Choroid plexus epithelial cell (primary cell): Measurements from ENCODE around the gene DPYD.

Experiments used
- DNase-seq: peaks from one replicate; pipeline ENCODE4 v3.0.0-alpha.2; 2010; ENCODE audit warnings: low read depth
- H3K4me3 ChIP-seq: 2 replicates; pipeline ENCODE4 v1.5.1; 2011; ENCODE audit warnings: low read depth, mild to moderate bottlenecking, control low read depth, low read length, moderate library complexity
- CTCF ChIP-seq: conservative IDR thresholded peaks from 2 replicates; pipeline ENCODE4 v1.5.1; 2011; ENCODE audit warnings: low read depth, mild to moderate bottlenecking, control low read depth, inconsistent platforms, low read length, moderate library complexity

The DPYD gene

GRCh38 chr1:97796711-97797110 is 124.1 kb downstream of the DPYD start:
- no peak for TF ChIP-seq CTCF
- peak; percentile 55 for DNase-seq
- no peak overlapping the region for H3K4me3 ChIP-seq

DNA sequence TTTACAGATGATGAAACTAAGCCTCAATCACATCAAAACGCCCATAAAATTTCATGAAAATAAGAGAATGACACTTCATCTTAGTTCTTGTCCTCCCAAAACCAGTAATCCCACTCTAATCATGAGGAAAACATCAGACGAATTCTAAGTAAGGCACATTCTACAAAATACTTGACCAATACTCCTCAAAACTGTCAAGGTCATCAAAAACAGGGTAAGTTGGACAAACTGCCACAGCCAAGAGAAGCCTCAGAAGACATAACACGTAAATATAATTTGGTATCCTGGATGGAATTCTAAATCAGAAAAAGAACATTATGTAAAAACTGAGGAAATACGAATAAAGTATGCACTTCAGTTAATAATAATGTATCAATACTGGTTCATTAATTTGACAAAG is 128.2 kb downstream of the DPYD start:
- no peak for TF ChIP-seq CTCF
- no peak overlapping the region for H3K4me3 ChIP-seq
- no peak for DNase-seq

GRCh38 chr1:97791251-97791650 is 129.6 kb downstream of the DPYD start:
- no peak for TF ChIP-seq CTCF
- H3K4me3 ChIP-seq: no peak overlapping the region
- DNase-seq: no peak

DNA sequence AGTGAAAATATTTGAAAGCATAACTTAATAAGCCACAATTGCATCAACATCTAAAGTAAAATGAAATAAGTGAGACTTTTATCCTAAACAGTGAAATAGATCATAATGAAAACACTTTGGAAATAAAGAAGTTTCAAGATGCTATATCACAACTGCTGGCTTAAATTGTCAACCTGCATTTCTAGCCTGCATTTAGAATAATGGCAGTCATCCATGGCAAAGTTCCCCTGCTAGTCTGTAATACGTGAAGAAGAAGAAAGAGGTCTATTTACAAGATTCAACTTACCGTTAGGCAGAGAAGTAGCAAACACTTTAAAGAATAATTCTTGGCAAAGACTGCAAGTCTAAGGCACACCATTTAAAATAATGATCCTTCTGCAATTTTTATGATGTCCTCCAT is 133.6 kb downstream of the DPYD start:
- TF ChIP-seq CTCF: no peak
- no peak for DNase-seq
- H3K4me3 ChIP-seq: no peak overlapping the region

GRCh38 chr1:97784661-97785060 is 136.2 kb downstream of the DPYD start:
- no peak for TF ChIP-seq CTCF
- H3K4me3 ChIP-seq: no peak overlapping the region
- no peak for DNase-seq

DNA sequence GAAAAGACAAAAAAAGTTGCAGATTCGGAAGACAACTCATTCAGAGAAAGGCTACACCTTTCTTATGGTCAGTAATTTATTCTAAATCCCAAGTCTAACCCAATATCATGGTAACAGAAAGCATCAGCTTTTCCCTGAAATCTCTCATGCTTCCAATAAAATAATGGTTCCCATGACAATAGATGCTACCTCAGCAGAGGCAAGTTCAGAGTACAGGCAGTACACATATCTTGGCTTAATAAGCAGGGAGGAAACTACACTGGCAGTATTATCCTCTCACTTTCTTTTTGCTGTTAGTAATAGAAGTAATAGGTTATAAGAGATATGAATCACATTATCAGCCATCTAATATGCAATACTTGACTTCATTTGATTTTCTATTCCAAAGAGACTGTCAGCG is 137.1 kb downstream of the DPYD start:
- no peak overlapping the region for H3K4me3 ChIP-seq
- DNase-seq: no peak
- no peak for TF ChIP-seq CTCF

GRCh38 chr1:97781762-97782337 is 139.0 kb downstream of the DPYD start:
- no peak for DNase-seq
- TF ChIP-seq CTCF: no peak
- H3K4me3 ChIP-seq: no peak overlapping the region
